GM19455 (cell line): ENCODE data around the gene MTUS2.

Experiments
- ATAC-seq: cut with Tn5 transposase; IDR thresholded peaks from one replicate; pipeline ENCODE4 v1.9.1; 2021; ENCODE audit not compliant: unreplicated experiment

Gene MTUS2

DNA sequence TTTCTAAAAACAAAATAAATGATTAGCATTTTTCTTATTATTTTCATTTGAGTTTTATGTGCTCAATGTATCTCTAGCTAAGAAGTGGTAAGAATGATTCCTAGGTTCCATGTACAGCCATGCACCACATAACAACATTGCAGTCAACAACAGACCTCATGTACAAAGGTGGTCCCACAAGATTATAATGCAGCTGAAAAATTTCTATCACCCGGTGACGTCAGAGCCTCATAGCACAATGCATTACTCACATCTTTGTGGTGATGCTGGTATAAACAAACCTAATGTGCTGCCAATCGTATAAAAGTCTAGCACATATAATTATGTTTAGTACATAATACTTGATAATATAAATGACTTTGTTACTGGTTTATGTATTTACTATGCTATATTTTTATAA lies 654.9 kb downstream of the MTUS2 start:
- ATAC-seq = no peak

DNA sequence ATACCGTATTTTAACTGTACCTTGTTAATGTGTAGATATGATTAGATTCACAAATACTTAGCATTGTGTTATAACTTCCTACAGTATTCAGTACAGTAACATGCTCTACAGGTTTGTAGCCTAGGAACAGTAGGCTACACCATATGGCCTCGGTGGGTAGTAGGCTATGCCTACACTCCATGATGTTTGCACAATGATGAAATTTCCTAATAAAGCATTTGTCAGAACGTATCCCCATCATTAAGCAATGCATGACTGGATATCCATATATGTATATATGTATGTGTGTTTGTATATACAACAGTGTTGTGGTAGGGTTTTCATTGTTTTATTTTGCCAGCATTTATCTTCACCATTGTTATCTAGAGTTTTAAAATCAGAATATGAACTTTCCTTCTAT lies 655.9 kb downstream of the MTUS2 start:
- no peak for ATAC-seq

DNA sequence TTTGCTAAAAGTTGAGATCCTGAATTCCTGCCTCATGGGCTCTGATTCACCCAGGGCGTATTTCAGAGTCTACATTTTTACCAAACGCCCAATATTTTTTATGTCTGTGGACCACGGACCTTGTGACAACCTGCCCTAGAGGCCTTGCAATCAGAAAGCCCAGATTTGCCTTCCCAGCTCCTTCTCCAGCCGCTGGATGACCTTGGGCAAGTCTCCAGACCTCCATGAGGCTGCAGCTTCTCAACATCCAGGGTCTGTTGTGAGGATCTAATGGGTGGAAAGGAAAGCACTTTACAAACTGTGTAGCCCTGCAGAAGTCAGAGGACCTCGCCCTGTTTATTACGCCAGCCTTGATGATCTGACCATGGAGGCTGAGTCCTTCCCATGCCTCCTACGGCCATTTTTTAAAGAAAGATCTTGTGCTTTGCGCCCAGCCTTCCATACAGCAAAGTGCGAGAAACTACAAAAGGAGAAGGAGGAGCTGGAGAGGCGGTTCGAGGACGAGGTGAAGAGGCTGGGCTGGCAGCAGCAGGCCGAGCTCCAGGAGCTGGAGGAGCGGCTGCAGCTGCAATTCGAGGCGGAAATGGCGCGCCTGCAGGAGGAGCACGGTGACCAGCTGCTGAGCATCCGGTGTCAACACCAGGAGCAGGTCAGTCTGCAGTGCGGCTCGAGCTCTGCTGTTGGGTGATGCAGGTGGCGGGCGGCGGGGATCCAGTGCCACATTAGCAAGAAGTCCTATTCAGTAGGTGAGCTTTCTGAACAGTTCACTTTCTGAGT lies 659.8 kb downstream of the MTUS2 start:
- ATAC-seq = no peak

DNA sequence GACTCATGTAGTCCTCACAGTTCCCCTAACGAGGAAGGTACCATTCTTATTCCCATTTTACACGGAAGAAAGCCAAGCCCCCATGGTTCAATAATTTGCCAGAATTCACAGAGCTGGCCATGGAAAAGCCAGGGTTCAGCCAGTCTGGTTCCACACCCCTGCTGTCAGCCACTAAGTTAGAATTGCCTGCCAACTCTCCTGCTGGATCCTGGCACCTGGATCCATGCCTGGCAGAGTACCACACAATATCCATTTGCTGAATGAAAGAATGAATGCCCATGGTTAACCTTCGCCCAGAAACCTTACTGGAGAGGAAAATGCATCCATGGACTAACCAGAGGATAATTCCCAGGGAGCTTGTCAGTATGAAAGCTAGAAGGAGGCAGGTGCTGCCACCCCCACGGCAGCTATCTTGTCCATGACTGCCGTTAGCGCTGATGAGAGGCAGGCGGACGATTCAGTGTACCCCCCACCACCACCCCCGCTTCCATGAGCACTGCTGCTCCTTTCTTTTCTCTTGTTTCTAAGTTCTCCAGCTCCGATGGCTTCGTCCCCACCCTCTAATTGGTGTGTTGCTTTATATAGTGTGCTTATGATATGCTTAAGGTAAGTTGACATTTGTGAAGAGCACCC lies 660.9 kb downstream of the MTUS2 start:
- ATAC-seq = no peak

DNA sequence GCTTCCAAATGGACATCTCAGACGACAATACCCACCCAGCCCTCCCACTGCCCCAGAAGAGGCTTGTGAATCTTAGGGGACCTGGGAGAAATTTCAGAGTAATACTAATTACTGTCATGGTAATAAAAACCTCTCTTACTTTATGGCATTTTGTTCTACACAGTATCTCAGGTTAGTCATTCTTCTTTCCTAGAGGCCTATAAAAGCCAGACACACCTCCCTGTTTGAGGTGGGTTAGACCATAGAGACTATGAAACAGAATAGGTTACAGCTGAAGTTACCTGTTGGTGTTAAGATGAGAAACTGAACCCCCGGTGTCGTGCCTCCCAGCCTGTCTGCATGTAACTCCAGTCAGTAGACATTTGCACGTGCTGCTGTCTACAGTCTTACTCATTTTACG lies 661.5 kb downstream of the MTUS2 start:
- no peak for ATAC-seq

DNA sequence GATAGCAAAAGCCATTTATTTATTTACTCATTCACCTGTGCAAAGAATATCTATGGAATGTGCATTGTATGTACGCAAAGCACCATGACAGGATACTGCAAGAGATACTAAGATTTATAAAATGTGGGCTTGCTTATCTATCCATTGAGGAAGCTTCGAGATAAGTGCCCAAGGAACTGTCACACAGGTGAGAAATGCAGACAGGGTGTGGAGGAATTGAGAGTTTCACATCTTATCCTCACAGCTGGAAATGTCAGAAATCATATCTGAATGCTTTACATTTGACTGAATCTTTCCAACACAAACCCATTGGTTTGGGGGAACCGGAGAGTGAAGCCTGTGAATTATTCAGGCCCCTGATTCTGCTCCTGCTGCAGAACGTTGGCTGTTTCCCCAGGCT lies 662.4 kb downstream of the MTUS2 start:
- no peak for ATAC-seq

DNA sequence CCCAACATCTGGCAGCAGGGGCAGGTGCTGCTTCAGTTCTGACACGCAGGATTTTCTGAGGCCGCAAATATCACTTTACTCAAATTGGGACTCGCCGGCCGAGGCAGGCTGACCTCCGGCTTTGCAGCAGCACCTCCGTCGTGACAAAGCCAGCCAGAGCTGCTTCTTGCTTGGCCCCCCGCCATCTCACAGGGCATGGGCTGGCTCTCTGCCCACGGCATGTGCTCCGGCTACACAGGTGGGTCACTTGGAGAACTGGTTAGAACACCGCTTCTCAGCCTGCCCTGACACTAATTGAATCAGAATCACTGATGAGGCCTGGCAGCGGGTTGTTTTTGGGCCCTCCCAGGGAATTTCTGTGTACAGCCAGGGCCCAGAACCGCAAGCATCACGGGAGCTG lies 663.1 kb downstream of the MTUS2 start:
- no peak for ATAC-seq

DNA sequence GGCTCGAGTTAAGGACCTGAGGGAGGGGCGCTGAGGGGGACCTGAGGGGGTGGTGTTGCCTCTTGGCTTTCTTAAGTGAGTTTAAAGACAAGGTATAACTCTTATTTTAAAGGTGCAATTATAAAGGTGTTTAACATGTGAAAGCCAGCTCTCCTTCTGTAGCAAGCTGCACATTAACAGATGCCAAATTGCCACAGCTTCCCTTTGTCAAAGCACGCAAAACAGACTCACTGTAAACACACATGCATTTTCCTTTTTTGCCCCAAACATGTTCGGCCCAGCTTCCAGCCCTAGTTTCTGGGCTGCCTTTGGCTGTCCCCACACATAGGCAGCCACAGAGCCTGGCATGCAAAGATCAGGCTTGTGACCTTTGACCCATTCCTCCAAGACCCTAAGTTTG lies 663.5 kb downstream of the MTUS2 start:
- ATAC-seq = no peak

DNA sequence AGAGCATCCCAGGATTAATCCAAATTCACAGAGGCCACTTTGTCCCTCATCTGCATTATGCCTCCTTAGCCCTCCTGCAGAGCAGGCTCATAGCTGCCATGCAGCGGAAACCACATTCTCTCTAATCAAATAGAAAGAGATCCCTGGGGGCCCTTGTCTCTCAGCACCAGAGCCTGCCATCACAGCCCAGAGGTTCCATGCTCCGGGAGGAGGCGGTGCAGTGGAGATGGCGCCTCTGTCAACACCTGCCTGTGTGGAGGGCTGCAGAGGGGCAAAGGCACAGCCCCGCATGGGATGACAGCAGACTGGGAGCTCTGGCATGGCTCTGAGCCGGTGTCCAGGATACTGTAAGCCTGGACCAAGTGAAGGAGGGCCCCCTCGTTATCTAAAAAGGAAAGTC lies 664.1 kb downstream of the MTUS2 start:
- ATAC-seq = no peak

DNA sequence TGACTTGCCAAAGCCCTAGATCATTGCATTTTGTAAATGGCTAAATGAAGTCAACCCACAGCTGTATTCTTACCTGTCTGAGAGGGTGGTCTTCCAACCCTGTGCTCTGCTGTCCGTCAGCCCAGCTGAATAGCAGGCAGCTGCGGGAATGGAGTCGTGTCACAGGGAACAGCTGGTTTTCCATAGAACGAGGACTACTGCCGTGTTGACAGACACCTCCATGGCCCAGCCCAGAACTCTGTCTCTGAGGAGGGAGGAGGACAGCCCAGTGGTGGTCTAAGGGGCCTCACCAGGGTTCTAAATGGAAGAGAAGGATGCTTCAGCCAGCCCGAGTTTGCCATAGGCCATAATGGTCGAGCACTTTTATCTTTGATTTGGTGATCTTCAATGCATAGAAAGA lies 664.7 kb downstream of the MTUS2 start:
- no peak for ATAC-seq

DNA sequence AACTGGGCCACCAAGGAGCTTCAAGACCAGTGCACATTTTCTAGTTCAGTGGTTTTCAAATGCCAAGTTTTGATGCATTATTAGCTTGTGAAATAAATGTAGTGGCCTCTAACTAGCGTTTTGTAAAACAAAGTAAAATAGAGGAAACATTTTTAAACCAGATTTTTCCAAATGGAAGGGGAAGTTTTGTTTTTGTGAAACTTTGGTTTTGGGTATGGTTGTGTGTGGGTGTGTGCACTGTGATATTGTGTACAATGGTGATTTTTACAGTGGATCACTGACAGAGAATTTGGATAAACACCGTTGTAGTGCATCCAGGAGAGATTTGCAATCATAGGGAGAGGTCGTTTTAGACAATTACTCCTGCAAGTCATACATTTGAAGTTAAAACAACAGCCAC lies 666.4 kb downstream of the MTUS2 start:
- ATAC-seq = no peak

DNA sequence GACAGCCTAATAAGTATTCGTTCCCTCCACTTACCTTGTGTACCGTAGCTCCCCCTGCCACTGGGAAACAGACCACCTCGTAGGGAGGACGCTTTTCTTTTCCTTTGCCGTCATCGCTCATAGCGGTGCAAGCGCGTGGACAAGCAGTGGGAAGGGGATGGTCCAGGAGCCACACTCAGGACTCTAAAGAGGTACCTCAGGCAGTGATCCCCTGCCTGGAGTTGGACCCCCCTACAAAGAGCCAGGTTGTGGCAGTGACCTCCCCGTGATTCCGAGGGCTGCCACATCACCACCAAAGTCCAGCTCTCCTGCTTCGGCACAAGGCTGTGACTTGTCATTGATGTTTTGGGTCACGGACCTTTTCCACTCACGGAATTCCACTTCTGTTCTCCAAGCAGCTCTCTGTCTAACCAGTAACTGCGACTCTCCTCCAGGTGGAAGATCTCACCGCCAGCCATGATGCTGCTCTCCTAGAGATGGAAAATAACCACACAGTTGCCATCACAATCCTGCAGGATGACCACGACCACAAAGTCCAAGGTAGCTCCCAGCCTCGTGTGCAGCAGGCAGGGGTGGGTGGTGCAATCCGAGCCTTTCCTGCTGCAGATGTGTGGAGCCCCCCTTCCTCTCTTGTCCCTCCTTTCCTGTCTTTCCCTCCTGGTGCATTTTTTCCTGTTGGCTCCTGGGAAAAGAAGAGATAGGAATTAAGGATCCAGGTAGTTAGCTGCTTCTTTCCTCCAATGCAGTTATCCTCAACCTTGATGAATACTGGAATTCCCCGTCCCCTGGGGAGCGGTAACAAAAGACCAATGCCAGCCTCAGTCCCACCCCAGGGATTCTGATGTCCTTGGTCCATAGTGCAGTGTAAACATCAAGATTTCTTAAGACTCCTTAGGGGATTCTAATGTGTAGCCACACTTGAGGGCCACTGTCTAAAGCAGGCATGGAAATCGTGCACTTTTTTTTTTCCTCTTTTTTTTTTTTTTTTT lies 667.6 kb downstream of the MTUS2 start:
- no peak for ATAC-seq

DNA sequence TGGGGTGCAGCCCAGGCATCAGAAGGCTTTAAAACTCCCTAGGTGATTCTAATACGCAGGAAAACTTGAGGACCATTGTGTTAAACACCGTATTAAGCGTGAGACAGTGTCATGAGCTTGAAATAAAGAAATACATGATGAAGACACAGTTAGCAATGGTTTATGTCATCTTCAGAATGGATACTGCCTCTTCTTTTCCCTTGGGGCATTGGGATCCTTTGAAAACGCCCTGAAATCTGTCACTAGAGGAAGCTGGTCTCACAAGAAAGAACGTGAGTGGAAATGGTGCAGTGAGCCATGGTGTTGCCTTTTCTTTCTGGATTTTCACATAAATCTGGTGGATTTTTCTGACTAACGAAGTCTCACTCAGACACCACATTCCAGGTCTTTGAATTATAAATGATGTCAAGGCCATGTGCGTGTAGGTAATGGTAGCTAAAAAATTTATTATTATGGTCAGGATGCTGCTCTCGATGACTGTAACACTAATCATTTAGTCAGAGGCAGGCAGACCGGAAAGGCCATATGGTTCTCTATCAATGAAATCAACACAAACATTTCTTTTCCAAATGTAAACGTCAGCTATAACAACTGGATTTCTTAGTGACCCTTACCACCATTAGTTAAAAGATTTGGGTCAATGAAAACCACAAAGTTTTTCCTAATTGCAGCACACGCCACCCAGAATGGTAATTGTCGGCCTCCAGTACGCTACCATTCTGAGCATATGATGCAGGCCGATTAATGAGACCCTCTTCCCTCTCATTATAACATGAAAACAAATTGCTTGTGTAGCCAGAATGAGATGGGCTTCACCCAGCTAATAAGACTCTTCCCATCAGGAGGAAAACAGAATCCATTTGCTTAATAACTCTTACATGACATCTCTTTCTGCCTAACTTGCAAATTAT lies 669.8 kb downstream of the MTUS2 start:
- no peak for ATAC-seq

DNA sequence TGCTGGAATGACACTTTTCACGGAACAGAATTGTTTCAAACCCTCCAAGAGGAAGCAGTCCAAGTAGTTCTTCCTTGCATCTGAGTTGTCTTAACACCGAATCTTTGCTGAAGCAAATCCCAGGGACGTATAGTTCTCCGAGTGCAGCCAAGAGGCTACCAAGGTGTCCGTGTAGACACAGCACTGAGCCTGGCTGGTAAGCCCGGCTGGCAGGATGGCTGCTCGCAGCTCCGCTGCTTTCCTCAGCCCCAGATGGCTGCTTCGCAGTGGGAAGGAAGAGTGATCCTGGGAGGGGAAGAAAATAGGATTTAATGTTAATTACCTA lies 670.4 kb downstream of the MTUS2 start:
- ATAC-seq = no peak

DNA sequence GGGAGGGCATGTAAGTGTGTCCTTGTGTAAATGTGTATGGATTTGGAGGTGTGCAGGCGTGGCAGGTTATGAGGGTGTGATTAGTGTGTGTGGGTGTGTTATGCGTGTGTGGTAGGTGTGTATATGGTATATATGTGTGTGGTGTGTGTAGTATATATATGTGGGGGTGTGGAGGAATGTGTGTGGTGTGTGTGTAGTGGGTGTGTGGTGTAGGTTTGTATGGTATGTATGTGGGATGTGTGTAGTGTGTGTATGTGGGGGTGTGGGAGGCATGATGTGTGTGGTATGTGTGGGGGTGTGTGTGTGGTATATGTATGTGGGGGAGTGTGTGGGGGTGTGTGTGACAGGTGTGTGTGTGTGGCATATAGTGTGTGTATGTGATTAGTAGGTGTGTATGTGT lies 671.1 kb downstream of the MTUS2 start:
- ATAC-seq = no peak

DNA sequence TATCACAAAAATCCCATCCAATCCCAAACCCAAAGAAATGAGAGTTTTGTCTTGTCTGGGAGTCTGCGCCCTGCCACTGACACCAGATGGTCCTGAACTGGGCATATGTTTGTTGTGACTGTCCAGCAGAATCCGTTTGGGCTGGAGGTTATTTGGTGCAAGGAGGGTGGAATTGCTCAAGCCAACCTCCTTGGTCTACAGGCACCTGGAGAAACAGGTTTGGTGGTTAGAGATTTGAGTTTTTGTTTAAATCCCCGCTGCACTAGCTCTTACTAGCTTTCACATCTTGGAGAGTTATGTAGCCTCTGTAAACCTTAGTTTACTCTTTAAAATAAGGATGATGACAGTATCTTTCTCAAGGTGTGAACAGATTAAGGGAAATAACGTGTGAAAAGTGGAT lies 673.7 kb downstream of the MTUS2 start:
- ATAC-seq = no peak

DNA sequence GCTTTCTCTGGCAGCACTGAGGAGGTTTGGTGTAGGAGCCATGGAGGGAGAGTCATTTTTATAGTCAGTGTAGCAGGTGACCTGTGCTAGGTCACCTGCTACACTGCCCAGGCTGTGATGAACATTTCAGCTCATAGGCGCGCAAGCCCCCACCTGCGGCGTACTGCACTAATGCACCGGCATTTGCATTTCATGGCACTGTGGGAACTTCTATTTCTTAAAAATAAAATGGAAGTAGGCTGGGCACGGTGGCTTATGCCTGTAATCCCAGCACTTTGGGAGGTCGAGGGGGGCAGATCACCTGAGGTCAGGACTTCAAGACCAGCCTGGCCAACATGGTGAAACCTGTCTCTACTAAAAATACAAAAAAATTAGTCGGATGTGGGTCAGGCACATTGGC lies 674.4 kb downstream of the MTUS2 start:
- ATAC-seq = no peak

DNA sequence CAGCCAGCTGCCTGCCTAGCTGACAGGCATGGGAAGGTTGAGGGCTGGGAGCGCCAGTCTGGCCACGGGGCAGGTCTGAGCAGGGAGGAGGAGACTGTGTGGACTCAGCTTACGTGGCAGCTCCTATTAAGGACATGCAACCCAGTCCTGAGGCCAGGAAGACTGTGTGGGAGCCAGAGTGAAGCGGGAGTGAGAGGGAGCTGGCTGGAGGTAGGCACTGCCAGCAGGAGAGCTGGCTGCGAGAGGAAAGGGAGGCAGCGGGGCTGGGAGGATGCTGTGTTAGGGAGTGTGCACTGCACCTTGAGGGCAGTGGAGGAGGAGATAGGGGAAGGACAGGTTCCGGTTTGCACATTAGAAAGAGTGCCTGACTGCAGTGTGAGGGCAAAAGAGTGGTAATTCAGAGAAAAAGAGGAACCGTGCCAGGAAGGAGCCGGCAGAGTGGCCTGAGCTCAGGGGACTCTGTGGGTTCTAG lies 676.1 kb downstream of the MTUS2 start:
- no peak for ATAC-seq

DNA sequence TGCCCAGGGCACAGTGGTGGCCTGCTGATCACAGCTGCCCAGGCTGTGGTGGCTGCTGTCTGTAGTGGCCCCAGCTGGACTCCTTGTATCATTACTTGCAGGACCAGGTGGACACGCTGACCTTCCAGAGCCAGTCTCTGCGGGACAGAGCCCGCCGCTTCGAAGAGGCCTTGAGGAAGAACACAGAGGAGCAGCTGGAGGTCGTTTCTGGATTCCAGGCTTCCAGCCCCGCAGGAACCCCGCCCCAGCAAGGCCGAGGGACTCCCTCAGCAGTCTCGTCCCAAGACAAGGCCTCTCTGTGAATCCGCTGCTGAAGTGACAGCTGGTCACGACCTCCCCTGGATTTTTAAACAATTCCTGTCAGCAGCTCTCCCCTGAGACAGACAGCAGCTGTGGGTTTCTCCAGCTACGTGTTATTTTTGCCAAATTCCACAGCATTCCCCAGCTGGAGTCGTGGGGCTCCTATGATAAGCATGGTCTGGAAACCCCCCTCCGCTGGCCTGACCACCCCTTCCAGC lies 677.1 kb downstream of the MTUS2 start:
- no peak for ATAC-seq

DNA sequence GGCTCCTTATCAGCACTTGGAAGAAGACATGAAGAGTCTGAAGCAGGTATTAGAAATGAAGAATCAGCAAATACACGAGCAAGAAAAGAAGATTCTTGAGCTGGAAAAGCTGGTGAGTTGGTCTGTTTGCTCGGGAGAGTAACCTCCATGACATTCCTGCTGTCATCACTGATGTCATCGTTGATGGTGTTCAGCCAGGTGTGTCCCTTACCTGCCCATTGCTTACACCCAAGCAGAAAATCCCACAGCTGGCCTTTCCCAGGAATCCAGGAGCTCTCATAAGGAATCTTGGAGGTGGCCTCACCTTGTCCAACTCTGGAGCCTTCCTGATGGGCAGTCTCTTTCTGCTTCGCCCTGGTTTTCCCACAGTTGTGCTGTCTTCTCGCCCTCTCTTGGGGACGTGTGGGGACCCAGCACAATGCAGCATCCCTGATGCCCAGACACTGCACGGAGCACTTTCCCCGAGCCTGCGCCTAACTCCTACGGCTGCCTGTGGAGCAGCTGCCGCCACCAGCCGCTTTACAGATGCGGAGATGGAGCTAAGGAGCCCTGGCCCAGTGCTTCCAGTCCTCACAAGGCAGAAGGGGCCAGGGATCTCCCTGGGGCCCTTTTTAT lies 678.4 kb downstream of the MTUS2 start:
- ATAC-seq = no peak
